ENCODE data around the gene LDB3. TPM values are rescaled to one million over a fixed set of nuclear protein-coding genes. Genes with fewer than 3 reads are reported as not detected.

LDB3 gene
- total RNA-seq, 3 donors from 2014 or later = 0.96 to 22.7 (median 3.2) TPM

GRCh38 chr10:86747796-86748581 is 79.7 kb downstream of the LDB3 start:
- no peak overlapping the region for H3K4me3 ChIP-seq
- H3K4me1 ChIP-seq (ENCODE audit: low read depth) = peaks cover 30% of the 10 kb centered on the region
- H3K36me3 ChIP-seq (ENCODE audit: low read depth) = no peaks in the 10 kb centered on the region
- no peaks in the 10 kb centered on the region for H3K9me3 ChIP-seq
- intact Hi-C loops (cut with DNase I, micrococcal nuclease) = no loop called here
- no peak for TF ChIP-seq CTCF (IDR thresholded peaks at IDR 0.05)
- ATAC-seq (no peak), DNase-seq (no peak)

- no peak for ATAC-seq
- Histone ChIP-seq H3K4me3 (no peak overlapping the region), H3K36me3 (ENCODE audit: low read depth) (no peaks in the 10 kb centered on the region), H3K9me3 (no peaks in the 10 kb centered on the region), H3K4me1 (ENCODE audit: low read depth) (peaks cover 12% of the 10 kb centered on the region)
- intact Hi-C loops (cut with DNase I, micrococcal nuclease) = no loop called here
- no peak for DNase-seq
- no peak for TF ChIP-seq CTCF (IDR thresholded peaks at IDR 0.05)
Measured at GRCh38 chr10:86749854-86750253, 81.5 kb downstream of the LDB3 start.

GRCh38 chr10:86751477-86751876 is 83.2 kb downstream of the LDB3 start:
- ATAC-seq (no peak), DNase-seq (no peak)
- Histone ChIP-seq H3K4me3 (no peak overlapping the region), H3K4me1 (ENCODE audit: low read depth) (peaks cover 10% of the 10 kb centered on the region), H3K36me3 (ENCODE audit: low read depth) (no peaks in the 10 kb centered on the region), H3K9me3 (no peaks in the 10 kb centered on the region)
- no peak for TF ChIP-seq CTCF (IDR thresholded peaks at IDR 0.05)
- intact Hi-C loops (cut with DNase I, micrococcal nuclease) = no loop called here

- Histone ChIP-seq H3K36me3 (ENCODE audit: low read depth) (no peaks in the 10 kb centered on the region), H3K9me3 (no peaks in the 10 kb centered on the region), H3K4me1 (ENCODE audit: low read depth) (peaks cover 10% of the 10 kb centered on the region), H3K4me3 (no peak overlapping the region)
- intact Hi-C loops (cut with DNase I, micrococcal nuclease) = no loop called here
- DNase-seq = peak; percentile 54 to 74 (median 66)
- ATAC-seq = peak; percentile 55
- no peak for TF ChIP-seq CTCF (IDR thresholded peaks at IDR 0.05)
Measured at GRCh38 chr10:86752311-86752710, 84.0 kb downstream of the LDB3 start.

GRCh38 chr10:86753051-86753450 is 84.7 kb downstream of the LDB3 start:
- TF ChIP-seq CTCF (IDR thresholded peaks at IDR 0.05) = no peak
- H3K9me3 ChIP-seq = no peaks in the 10 kb centered on the region
- peaks cover 7% of the 10 kb centered on the region for H3K4me1 ChIP-seq (ENCODE audit: low read depth)
- no peak overlapping the region for H3K4me3 ChIP-seq
- ATAC-seq (no peak), DNase-seq (no peak)
- no peaks in the 10 kb centered on the region for H3K36me3 ChIP-seq (ENCODE audit: low read depth)
- intact Hi-C loops (cut with DNase I, micrococcal nuclease) = no loop called here
